K562 treated with DMSO at 1 percent for 48 hours (cell line): ENCODE results near the gene GRPEL2. TPM values are rescaled to one million over a fixed set of nuclear protein-coding genes. Genes with fewer than 3 reads are reported as not detected.

Experiments used
- total RNA-seq: library from RNA; unstranded; fragments of 300-600 nt; gene quantifications from 2 replicates; pipeline ENCODE4 v1.2.3, GENCODE V29; 2022; ENCODE audit warnings: low replicate concordance; ENCODE audit errors: extremely low read depth

Gene GRPEL2
- total RNA-seq = not detected in 2 replicates

GRCh38 chr5:149345147-149345891, at the start of gene GRPEL2:
Gene GRPEL2 (plus strand): TSS chr5:149345499. CDS start chr5:149345540, 41 bp downstream.

GRCh38 chr5:149357370-149358293, 12.3 kb downstream of the GRPEL2 start, which contains the start of gene PCYOX1L:
Gene PCYOX1L (plus strand): TSS chr5:149358046. CDS start chr5:149358069, 23 bp downstream.

GRCh38 chr5:149379177-149379761, 34.0 kb downstream of the GRPEL2 start, which contains the start of gene IL17B:
Gene IL17B (minus strand): TSS chr5:149379292. CDS start chr5:149379225, 67 bp downstream.

Other genes with a start within 250 kb of the GRPEL2 start
- gene ABLIM3, start 204.0 kb upstream of the GRPEL2 start, total RNA-seq = not detected in 2 replicates
- not detected in 2 replicates for gene AFAP1L1, start 73.6 kb upstream of the GRPEL2 start, total RNA-seq
- not detected in 2 replicates for gene PCYOX1L, start 12.5 kb downstream of the GRPEL2 start, total RNA-seq
- gene IL17B, start 33.8 kb downstream of the GRPEL2 start, total RNA-seq = not detected in 2 replicates
- 385 TPM in 1 of 2 replicates, not detected in the other for gene CSNK1A1, start 205.9 kb downstream of the GRPEL2 start, total RNA-seq
- gene ARHGEF37, start 236.0 kb downstream of the GRPEL2 start, total RNA-seq = not detected in 2 replicates